SK-N-SH (cell line): ENCODE data around the gene ILK. TPM values are rescaled to one million over a fixed set of nuclear protein-coding genes. Genes with fewer than 3 reads are reported as not detected.

ENCODE experiments used
- CTCF ChIA-PET: fragments of 300-600, 350-600 bp; formaldehyde crosslinking; extraction: SDS; loops from one replicate; lab custom pipeline; 2021; lab: Yijun Ruan, JAX
- POLR2A ChIA-PET: fragments of 350-600 bp; sonication (Branson Sonifier 250); formaldehyde crosslinking; extraction: SDS; loops from one replicate; lab custom pipeline; 2020; ENCODE audit warnings: antibody characterized with exemption, inconsistent platforms; lab: Yijun Ruan, JAX
- DNase-seq: peaks from one replicate; pipeline ENCODE4 v3.0.0; 2012
- H2AFZ ChIP-seq: fragments of 200-600 bp; sonication (generic); 2 replicates; pipeline ENCODE4 v1.8.1; 2016; ENCODE audit warnings: antibody characterized with exemption, mild to moderate bottlenecking, low read depth
- H3F3A ChIP-seq: fragments of 200-600 bp; sonication (generic); replicated peaks from 2 replicates; pipeline ENCODE3; 2016; ENCODE audit warnings: antibody characterized with exemption, mild to moderate bottlenecking; ENCODE audit not compliant: insufficient read depth
- H3K27ac ChIP-seq, 2 experiments: fragments of 200-500 bp in 1 of 2; fragments of 200-600 bp in 1 of 2; sonication (Bioruptor generic) in 1 of 2; sonication (generic), shearing (Covaris generic) in 1 of 2; 2 replicates each; pipeline versions ENCODE4 v1.5.1 to v1.6.1; 2014 to 2016; ENCODE audit warnings: low read depth in 2 of 2, inconsistent platforms in 1 of 2, low read length in 1 of 2, mild to moderate bottlenecking in 1 of 2, mixed read lengths in 1 of 2
- H3K27me3 ChIP-seq: fragments of 200-600 bp; sonication (generic), shearing (Covaris generic); 2 replicates; pipeline ENCODE4 v1.6.1; 2016; ENCODE audit warnings: mixed run types; ENCODE audit not compliant: insufficient read depth
- H3K36me3 ChIP-seq, 2 experiments: fragments of 200-500 bp in 1 of 2; fragments of 200-600 bp in 1 of 2; sonication (Bioruptor generic) in 1 of 2; sonication (generic) in 1 of 2; replicated peaks in 1 of 2; 2 replicates each; pipeline versions ENCODE3 to v1.5.1; 2014 to 2016; ENCODE audit warnings: low read length in 1 of 2, mild to moderate bottlenecking in 1 of 2; ENCODE audit not compliant: insufficient read depth in 2 of 2, control insufficient read depth in 1 of 2
- H3K4me1 ChIP-seq, 2 experiments: fragments of 200-500 bp in 1 of 2; fragments of 200-600 bp in 1 of 2; sonication (Bioruptor generic) in 1 of 2; sonication (generic), shearing (Covaris generic) in 1 of 2; 2 replicates each; pipeline versions ENCODE4 v1.5.1 to v1.6.1; 2014 to 2016; ENCODE audit warnings: low read depth in 1 of 2, low read length in 1 of 2, mixed run types in 1 of 2; ENCODE audit not compliant: insufficient read depth in 2 of 2, control insufficient read depth in 1 of 2
- H3K4me2 ChIP-seq: fragments of 200-600 bp; sonication (generic), shearing (Covaris generic); 2 replicates; pipeline ENCODE4 v1.6.1; 2017; ENCODE audit warnings: mixed run types
- H3K4me3 ChIP-seq, 2 experiments: fragments of 200-500 bp in 1 of 2; fragments of 200-600 bp in 1 of 2; sonication (Bioruptor generic) in 1 of 2; sonication (generic), shearing (Covaris generic) in 1 of 2; 2 replicates each; pipeline versions ENCODE4 v1.5.1 to v1.8.1; 2014 to 2016; ENCODE audit warnings: low read depth in 2 of 2, inconsistent platforms in 1 of 2, low read length in 1 of 2, mild to moderate bottlenecking in 1 of 2, mixed read lengths in 1 of 2, moderate library complexity in 1 of 2
- H3K79me2 ChIP-seq: fragments of 200-600 bp; sonication (generic); 2 replicates; pipeline ENCODE4 v1.8.1; 2017; ENCODE audit warnings: mild to moderate bottlenecking; ENCODE audit not compliant: insufficient read depth
- H3K9ac ChIP-seq: fragments of 200-600 bp; sonication (generic); 2 replicates; pipeline ENCODE4 v1.6.1; 2017; ENCODE audit warnings: mixed run types
- H3K9me2 ChIP-seq: fragments of 200-600 bp; sonication (generic); 2 replicates; pipeline ENCODE4 v1.6.1; 2017; ENCODE audit warnings: mixed run types
- H3K9me3 ChIP-seq: fragments of 200-600 bp; sonication (generic); 2 replicates; pipeline ENCODE4 v1.6.1; 2017; ENCODE audit warnings: mixed run types, mild to moderate bottlenecking, moderate library complexity
- H4K20me1 ChIP-seq: fragments of 200-600 bp; sonication (generic); 2 replicates; pipeline ENCODE4 v1.6.1; 2017; ENCODE audit warnings: mild to moderate bottlenecking, mixed run types; ENCODE audit not compliant: insufficient read depth
- CHD2 ChIP-seq: fragments of 150-350 bp; IDR thresholded peaks from 2 replicates; pipeline ENCODE4 v1.6.1; 2018; ENCODE audit warnings: low read length; ENCODE audit not compliant: partially characterized antibody
- GABPA ChIP-seq: IDR thresholded peaks from 2 replicates; pipeline ENCODE4 v1.4.0; 2012; ENCODE audit warnings: low read depth, mild to moderate bottlenecking
- JUND ChIP-seq: IDR thresholded peaks from 2 replicates; pipeline ENCODE4 v1.4.0; 2012
- MEF2A ChIP-seq: IDR thresholded peaks from 2 replicates; pipeline ENCODE4 v1.4.0; 2012; ENCODE audit warnings: low read depth, borderline replicate concordance
- NFIC ChIP-seq: IDR thresholded peaks from 2 replicates; pipeline ENCODE4 v1.4.0; 2012; ENCODE audit warnings: borderline replicate concordance
- TCF12 ChIP-seq: IDR thresholded peaks from 2 replicates; pipeline ENCODE4 v1.4.0; 2012
- WGBS: methylation state at CpG from one replicate; pipeline ENCODE4 v1.1.6; 2017; ENCODE audit warnings: low lambda C conversion rate; 5-methylcytosine and 5-hydroxymethylcytosine counted together
- polyA plus RNA-seq, 3 experiments: library from polyadenylated mRNA; depleted of rRNA; stranded (reverse); fragments of >200 nt; gene quantifications; 2 replicates each; pipeline ENCODE4 v1.2.3, GENCODE V29; 2012
- TF ChIP-seq, protein P1 (sequence below): IDR thresholded peaks from 2 replicates; pipeline ENCODE4 v1.4.0; 2012; ENCODE audit warnings: low read depth
- TF ChIP-seq, protein P2 (sequence below): IDR thresholded peaks from 2 replicates; pipeline ENCODE4 v1.4.0; 2012; ENCODE audit warnings: low read depth, borderline replicate concordance
- TF ChIP-seq, protein P3 (sequence below): fragments of 150-350 bp; IDR thresholded peaks from 2 replicates; pipeline ENCODE4 v1.6.1; 2016; ENCODE audit warnings: mild to moderate bottlenecking, low read depth, low read length

ILK gene
- polyA plus RNA-seq, 1 of the 3 experiments (the other 2 are of a cell fraction) = 241 TPM

DNA sequence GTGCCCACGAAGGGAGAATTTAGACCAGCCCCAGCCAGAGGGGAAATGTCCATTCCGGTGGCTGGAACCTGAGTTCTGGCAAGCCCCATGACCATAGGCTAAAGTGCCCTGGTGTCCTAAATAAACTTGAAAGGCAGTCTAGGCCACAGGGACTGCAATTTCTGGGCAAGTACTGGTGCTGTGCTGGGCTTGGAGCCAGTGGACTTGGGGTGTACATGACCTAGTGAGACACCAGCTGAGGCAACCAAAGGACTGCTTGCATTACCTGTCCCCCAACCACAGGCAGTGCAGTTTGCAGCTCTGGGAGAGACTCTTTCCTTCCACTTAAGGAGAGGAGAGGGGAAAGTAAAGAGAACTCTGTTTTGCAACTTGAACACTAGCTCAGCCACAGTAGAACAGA is 23.9 kb upstream of the ILK start (continued):
- TF ChIP-seq MEF2A (no peak), NFIC (no peak), JUND (no peak)

DNA sequence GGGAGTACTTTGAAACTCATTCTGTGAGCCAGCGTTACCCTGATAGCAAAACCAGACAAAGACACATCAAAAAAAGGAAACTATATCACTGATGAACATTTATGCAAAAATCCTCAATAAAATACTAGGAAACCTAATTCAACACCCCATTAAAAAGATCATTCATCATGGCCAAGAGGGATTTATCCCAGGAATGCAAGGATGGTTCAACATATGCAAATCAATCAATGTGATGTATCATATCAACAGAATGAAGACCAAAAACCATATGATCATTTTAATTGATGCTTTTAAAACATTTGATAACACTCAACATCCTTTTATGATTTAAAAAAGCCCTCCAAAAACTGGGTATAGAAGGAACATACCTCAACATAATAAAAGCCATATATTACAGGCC is 20.0 kb upstream of the ILK start:
- H3K36me3 ChIP-seq = peaks cover 0 to 14% of the 10 kb centered on the region in 2 experiments
- H3K9ac ChIP-seq = no peak overlapping the region
- TF ChIP-seq, protein P1, sequence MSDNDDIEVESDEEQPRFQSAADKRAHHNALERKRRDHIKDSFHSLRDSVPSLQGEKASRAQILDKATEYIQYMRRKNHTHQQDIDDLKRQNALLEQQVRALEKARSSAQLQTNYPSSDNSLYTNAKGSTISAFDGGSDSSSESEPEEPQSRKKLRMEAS = no peak
- TF ChIP-seq CHD2 (no peak), TCF12 (no peak), GABPA (no peak), MEF2A (no peak)
- TF ChIP-seq, protein P2, sequence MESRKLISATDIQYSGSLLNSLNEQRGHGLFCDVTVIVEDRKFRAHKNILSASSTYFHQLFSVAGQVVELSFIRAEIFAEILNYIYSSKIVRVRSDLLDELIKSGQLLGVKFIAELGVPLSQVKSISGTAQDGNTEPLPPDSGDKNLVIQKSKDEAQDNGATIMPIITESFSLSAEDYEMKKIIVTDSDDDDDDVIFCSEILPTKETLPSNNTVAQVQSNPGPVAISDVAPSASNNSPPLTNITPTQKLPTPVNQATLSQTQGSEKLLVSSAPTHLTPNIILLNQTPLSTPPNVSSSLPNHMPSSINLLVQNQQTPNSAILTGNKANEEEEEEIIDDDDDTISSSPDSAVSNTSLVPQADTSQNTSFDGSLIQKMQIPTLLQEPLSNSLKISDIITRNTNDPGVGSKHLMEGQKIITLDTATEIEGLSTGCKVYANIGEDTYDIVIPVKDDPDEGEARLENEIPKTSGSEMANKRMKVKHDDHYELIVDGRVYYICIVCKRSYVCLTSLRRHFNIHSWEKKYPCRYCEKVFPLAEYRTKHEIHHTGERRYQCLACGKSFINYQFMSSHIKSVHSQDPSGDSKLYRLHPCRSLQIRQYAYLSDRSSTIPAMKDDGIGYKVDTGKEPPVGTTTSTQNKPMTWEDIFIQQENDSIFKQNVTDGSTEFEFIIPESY = no peak
- peaks cover 27% of the 10 kb centered on the region; the same call in 1 of the 2 replicates for H3K9me3 ChIP-seq
- ChIA-PET CTCF (no interaction called here), POLR2A (no interaction called here)
- no peak overlapping the region for H3K27ac ChIP-seq
- H3K27me3 ChIP-seq = no peaks in the 10 kb centered on the region
- H3K4me3 ChIP-seq = no peak overlapping the region
- DNase-seq = no peak
- peaks cover 8 to 11% of the 10 kb centered on the region in 2 experiments; a peak in 2 of 4 replicates for H3K4me1 ChIP-seq
- H4K20me1 ChIP-seq = no peaks in the 10 kb centered on the region
- H3K9me2 ChIP-seq = peaks cover 2% of the 10 kb centered on the region; the same call in 1 of the 2 replicates
- H2AFZ ChIP-seq = no peak overlapping the region
- peaks cover 9% of the 10 kb centered on the region for H3F3A ChIP-seq
- peaks cover 7% of the 10 kb centered on the region; the same call in 1 of the 2 replicates for H3K79me2 ChIP-seq
- WGBS = 93% methylated on average over 1 of the region's 1 CpG
- no peak overlapping the region for H3K4me2 ChIP-seq

DNA sequence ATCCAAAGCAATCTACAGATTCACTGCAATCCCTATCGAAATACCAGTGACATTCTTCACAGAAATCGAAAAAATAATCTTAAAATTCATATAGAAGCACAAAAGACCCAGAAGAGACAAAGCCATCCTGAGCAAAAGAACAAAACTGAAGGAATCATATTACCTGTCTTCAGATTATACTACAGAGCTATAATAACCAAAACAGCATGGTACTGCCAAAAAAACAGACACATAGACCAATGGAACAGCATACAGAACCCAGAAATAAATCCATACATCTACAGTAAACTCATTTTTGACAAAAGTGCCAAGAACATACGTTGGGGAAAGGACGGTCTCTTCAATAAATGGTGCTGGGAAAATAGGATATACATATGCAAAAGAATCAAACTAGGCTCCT is 19.0 kb upstream of the ILK start:
- peaks cover 7% of the 10 kb centered on the region for H3F3A ChIP-seq
- H3K9me2 ChIP-seq = peaks cover 2% of the 10 kb centered on the region; the same call in 1 of the 2 replicates
- H3K4me2 ChIP-seq = no peak overlapping the region
- peaks cover 27% of the 10 kb centered on the region; the same call in 1 of the 2 replicates for H3K9me3 ChIP-seq
- peaks cover 0 to 14% of the 10 kb centered on the region in 2 experiments for H3K36me3 ChIP-seq
- H3K4me3 ChIP-seq = no peak overlapping the region
- no peak overlapping the region for H3K27ac ChIP-seq
- no peak overlapping the region for H3K9ac ChIP-seq
- peaks cover 8 to 11% of the 10 kb centered on the region in 2 experiments; a peak in 2 of 4 replicates for H3K4me1 ChIP-seq
- CTCF ChIA-PET = interaction anchor here (1.0 to 1.6 kb wide), 2 partner anchors 14 to 53 kb away, joined by 3 to 7 read pairs; no protein-coding TSS in a partner anchor
- DNase-seq = no peak
- POLR2A ChIA-PET = no interaction called here
- peaks cover 7% of the 10 kb centered on the region; the same call in 1 of the 2 replicates for H3K79me2 ChIP-seq
- no peak overlapping the region for H2AFZ ChIP-seq
- H3K27me3 ChIP-seq = no peaks in the 10 kb centered on the region
- WGBS = 82% methylated on average over 4 of the region's 4 CpGs
- no peaks in the 10 kb centered on the region for H4K20me1 ChIP-seq
- TF ChIP-seq, protein P3, sequence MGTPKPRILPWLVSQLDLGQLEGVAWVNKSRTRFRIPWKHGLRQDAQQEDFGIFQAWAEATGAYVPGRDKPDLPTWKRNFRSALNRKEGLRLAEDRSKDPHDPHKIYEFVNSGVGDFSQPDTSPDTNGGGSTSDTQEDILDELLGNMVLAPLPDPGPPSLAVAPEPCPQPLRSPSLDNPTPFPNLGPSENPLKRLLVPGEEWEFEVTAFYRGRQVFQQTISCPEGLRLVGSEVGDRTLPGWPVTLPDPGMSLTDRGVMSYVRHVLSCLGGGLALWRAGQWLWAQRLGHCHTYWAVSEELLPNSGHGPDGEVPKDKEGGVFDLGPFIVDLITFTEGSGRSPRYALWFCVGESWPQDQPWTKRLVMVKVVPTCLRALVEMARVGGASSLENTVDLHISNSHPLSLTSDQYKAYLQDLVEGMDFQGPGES = no peak
